ENCODE results near the gene MAP2K3. TPM values are rescaled to one million over a fixed set of nuclear protein-coding genes. Genes with fewer than 3 reads are reported as not detected.
"Not testable (repeated sequence)": the region's sequence is repeated elsewhere in the genome, so short reads cannot be mapped to it uniquely, and the experiment has no call there.

Gene MAP2K3
- polyA plus RNA-seq, 10 donors, result 20.6 to 31.8 (median 24.0) TPM

GRCh38 chr17:21307273-21307625 is 22.7 kb downstream of the MAP2K3 start:
- DNase-seq, result not testable (repeated sequence)

GRCh38 chr17:21308931-21309381 is 24.4 kb downstream of the MAP2K3 start:
- DNase-seq, result not testable (repeated sequence)

- not testable (repeated sequence) for DNase-seq
Measured at GRCh38 chr17:21310061-21310765, 25.7 kb downstream of the MAP2K3 start.

- DNase-seq, result peak in 1 of 3 donors; percentile 68
Measured at GRCh38 chr17:21310766-21311602, 26.5 kb downstream of the MAP2K3 start.

GRCh38 chr17:21313320-21313719 is 28.8 kb downstream of the MAP2K3 start:
- DNase-seq, result no peak

- not testable (repeated sequence) for DNase-seq
Measured at GRCh38 chr17:21313761-21314160, 29.2 kb downstream of the MAP2K3 start.

- not testable (repeated sequence) for DNase-seq
Measured at GRCh38 chr17:21314261-21314664, 29.8 kb downstream of the MAP2K3 start.

GRCh38 chr17:21314701-21315111 is 30.2 kb downstream of the MAP2K3 start:
- not testable (repeated sequence) for DNase-seq

- not testable (repeated sequence) for DNase-seq
Measured at GRCh38 chr17:21315246-21316000, 30.9 kb downstream of the MAP2K3 start.

GRCh38 chr17:21316212-21316886 is 31.8 kb downstream of the MAP2K3 start:
- not testable (repeated sequence) for DNase-seq

- peak in 2 of 3 donors; percentile 39 to 78 for DNase-seq
Measured at GRCh38 chr17:21316887-21317500, 32.5 kb downstream of the MAP2K3 start.

- DNase-seq, result not testable (repeated sequence)
Measured at GRCh38 chr17:21317821-21318220, 33.3 kb downstream of the MAP2K3 start.

- DNase-seq, result no peak
Measured at GRCh38 chr17:21318439-21318838, 33.9 kb downstream of the MAP2K3 start.

GRCh38 chr17:21318856-21319255 is 34.3 kb downstream of the MAP2K3 start:
- DNase-seq, result not testable (repeated sequence)

GRCh38 chr17:21319256-21319655 is 34.7 kb downstream of the MAP2K3 start:
- not testable (repeated sequence) for DNase-seq

GRCh38 chr17:21319686-21320375 is 35.3 kb downstream of the MAP2K3 start:
- DNase-seq, result not testable (repeated sequence)

GRCh38 chr17:21320430-21320829 is 35.9 kb downstream of the MAP2K3 start:
- not testable (repeated sequence) for DNase-seq

GRCh38 chr17:21321061-21321460 is 36.5 kb downstream of the MAP2K3 start:
- not testable (repeated sequence) for DNase-seq

- not testable (repeated sequence) for DNase-seq
Measured at GRCh38 chr17:21321744-21322191, 37.3 kb downstream of the MAP2K3 start.

Data from muscle of back (tissue), 11 donors.